GM21447 (cell line): ENCODE data around the gene IL23R.

ENCODE experiments used
- ATAC-seq: cut with Tn5 transposase; IDR thresholded peaks from one replicate; pipeline ENCODE4 v1.9.1; 2021; ENCODE audit not compliant: unreplicated experiment

Gene IL23R

DNA sequence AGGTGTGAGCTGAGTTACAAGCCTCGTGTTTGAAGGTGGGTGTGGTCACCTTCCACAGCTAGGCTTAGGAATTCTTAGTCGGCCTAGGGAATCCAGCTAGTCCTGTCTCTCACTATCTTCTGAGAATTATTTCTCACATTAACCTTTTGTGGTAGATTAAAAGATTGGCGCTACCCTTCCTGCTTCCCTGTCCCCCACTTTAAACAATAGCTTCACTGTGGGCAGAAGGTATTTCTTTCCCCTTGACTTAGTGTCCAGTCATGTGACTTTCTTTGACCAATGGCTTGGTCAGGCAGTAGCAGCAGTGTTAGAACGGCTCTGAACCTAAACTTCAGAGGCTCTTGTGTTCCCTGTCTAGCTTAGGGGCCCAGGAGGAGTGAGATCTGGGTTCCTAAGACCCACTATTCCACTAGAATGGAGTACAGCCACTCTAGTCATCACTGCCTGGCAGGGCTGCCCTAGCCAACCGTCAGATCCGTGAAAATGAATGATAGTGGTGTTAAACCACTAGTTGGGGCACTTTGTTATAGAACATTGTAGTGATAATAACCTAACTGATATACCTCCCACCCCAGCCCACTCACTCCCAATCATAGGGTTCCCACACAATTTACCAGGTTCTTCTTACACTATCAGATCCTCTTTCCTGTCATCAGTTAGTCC is 17.6 kb upstream of the IL23R start:
- peak; percentile 19 for ATAC-seq

DNA sequence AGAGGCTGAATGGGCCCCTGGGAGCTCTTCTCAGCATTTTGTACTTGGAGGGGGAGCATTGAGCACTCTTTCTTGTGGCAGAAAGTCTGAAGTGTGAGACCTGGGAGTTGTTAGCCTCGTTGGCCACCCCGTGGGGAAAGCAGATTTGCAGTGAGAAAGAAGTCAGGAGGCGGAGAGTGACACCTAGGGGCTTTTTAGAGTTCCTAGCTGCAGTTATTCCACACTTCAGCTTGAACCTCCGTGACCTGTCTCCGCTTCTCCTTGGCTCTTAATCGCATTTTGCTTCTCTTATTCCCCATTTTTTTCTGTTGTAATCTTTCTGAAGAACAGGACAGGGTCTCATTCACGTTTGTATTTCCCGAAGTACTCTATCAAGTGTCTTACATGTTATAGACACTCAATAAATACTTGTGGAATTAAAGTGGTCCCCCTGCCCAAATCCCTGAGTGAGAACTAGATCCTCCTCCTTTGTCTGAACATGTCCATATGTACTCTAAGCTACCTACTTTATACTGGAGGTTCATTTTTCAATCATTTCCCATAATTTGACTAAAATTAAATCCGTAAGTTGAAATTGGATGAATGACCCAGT is 17.0 kb upstream of the IL23R start:
- peak; percentile 96 for ATAC-seq

DNA sequence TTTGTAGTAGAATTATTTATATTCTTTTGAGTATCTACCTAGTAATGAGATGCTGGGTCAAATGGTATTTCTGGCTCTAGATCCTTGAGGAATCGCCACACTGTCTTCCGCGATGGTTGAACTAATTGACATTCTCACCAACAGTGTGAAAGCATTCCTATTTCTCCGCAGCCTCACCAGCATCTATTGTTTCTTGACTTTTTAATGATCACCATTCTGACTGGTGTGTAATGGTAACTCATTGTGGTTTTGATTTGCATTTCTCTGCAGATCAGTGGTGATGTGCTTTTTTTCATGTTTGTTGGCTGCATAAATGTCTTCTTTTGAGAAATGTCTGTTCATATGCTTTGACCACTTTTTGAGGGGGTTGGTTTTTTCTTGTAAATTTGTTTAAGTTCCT is 15.3 kb upstream of the IL23R start:
- ATAC-seq: no peak

DNA sequence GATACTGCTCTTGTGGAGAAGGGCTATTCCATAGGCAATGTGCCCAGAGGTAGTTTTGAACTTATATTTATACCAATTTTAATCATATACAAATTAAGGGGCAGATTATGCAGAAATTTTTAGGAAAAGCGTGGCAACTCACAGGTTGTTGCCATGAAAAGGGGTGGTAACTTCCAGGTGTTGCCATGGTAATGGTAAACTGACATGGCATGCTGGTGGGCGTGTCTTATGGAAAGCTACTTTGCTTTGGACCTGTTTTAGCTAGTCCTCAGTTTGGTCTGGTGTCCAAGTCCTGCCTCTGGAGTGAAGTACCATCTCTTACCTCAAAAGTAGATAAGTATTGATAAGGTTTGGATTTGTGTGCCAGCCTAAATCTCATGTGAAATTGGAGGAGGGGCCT is 7.9 kb upstream of the IL23R start:
- ATAC-seq: no peak

DNA sequence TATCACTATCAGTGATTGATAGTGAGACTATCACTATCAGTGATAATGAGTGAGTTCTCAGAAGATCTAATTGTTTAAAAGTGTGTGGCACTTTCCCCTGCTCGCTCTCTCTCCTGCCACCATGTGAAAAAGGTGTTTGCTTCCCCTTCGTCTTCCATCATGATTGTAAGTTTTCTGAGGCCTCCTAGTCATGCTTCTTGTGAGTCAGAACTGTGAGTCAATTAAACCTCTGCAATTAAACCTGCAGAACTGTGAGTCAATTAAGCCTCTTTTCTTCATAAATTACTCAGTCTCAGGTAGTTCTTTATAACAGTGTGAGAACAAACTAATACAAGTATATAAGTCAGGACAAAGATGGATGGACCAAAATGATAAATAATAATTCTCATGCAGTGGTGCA is 7.0 kb upstream of the IL23R start:
- no peak for ATAC-seq

DNA sequence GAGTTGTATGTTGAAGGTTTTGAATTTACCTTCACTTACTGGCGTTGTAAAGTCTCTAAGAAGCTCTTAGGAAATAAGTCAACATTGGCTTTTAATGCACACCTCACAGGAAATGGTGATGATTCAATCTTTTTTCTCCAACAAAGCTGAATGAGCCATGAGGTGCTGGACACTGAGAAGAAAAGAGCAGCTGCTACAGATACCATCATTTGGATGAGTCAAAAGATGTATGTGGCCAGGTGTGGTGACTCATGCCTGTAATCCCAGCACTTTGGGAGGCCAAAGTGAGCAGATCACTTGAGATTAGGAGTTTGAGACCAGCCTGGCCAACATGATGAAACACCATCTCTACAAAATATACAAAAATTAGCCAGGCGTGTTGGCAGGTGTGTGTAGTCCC is 3.3 kb upstream of the IL23R start:
- ATAC-seq: peak; percentile 32

DNA sequence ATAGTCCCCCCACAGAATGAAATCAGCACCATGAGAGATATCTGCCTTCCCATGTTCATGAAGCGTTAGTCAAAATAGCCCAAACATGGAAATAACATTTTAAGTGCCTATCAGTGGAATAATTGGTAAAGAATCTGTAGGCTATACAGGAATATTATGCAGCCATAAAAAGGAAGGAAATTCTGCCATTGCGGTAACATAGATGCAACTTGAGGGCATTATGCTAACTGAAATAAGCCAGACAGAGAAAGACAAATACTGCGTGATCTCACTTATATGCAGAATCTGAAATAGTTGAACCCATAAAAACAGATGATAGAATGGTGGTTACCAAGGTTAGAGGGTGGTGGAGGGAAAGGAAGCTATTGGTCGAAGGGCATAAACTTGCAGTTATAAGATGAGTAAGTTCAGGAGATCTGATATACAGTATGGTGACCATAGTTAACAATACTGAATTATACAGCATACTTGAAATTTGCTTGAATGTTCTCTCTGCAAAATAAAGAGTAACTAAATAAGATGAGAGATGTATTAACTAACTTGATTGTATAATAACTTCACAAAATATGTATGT is 699 bp upstream of the IL23R start:
- no peak for ATAC-seq

DNA sequence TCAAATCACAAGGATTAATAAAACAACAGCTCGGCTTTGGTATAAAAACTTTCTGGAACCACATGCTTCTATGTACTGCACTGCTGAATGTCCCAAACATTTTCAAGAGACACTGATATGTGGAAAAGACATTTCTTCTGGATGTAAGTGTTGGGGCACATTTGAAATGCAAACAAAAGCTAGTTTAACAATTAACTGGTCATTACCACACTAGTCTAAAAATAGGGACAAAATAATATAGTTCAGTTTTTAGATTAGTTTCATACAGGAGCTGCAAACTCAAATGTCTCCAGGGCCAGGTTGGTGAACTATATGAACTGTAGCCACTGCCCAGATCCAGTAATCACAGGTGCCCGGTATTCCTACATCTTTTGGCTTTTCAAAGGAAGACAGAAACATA is 3.2 kb downstream of the IL23R start:
- ATAC-seq: peak; percentile 42

DNA sequence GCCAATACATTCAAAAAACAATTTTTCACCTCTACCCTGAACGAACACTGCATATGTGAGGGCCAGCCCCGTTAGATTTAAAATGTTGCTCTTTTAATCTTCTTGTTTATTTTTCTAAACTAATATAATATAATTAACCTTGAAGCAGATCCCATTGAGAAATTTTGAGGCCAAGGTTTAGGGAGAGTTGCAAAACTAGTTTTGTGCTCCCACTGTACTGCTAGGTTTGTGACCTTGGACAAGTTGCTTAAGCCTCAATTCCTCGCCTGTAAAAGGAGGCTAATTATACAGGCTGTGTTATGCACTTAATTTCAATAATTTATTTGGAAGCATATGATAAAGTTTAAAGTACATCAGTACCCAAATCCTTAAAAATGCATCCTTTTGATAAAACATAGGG is 3.7 kb downstream of the IL23R start:
- ATAC-seq: no peak

DNA sequence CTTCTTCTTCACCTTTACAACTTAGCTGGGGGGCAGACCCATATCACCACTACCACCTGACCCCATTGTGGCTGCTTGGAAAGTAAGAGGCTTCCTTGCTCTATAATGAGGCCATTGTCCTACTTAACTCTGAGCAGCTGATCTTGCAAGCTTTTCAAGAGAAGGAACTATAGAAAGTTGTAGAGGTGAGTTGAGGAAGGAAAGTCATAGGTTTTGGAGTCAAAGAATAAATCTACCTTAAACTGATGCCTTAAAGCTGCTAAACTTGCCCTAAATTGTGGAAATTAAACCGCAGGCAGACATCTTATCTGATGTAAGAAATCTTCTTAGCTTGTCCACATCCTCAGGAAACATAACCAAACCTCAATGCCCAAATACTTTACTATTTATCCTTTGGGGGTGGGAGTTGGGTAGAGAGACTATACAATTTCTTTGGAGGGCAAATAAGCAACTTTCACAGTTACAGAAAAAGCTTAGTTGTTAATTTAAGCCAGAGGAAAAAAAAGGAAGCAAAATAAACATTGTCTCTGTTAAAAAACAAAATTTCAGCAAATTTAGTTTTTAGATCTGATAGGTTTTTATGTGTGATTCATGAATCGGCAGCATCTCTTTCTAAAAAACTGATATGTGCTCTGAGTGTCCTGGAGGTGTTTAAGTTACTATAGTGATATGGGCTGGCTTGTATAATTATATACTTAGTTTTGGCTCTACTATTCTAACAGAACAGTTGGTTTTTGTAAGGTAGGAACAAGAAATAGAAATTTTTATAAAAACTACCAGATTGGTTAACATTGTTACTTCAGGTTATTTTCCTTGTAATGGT is 4.7 kb downstream of the IL23R start:
- no peak for ATAC-seq

DNA sequence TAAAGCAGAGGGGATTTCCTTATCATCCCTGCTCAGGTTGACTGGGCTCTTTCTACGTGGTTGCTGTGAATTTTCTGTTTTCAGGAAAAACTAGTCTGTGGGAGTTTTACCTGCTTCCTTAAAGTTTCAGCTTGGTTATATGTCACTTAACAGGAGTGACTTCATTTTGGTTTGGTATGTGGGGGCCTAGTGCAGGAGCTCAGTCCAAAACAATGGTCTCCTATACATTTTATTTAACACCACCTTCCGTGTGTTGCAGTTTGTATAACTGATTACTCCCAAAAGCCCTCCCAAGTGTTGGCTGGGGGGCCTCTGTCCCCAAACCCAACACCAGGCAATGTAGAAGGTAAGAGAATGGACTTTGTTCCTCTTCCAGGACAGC is 5.3 kb downstream of the IL23R start:
- ATAC-seq: no peak

DNA sequence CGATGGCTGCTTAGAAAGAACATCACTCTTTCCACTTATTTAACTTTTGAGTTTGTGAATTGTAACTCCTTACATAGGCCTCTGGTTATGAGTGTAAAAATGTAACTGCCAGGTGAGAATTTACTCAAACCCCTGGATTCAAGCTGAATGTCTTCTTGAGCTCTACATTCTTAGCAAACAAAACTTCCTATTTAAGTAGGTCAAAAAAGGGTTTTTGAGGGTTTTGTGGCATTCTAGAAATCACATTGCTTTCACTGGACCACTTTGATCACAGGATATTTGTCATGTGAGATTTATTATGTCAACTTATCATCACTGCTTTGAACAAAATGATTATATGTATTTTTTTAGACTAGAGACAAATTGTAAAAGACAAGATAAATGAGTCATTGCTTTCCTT is 5.7 kb downstream of the IL23R start:
- no peak for ATAC-seq

DNA sequence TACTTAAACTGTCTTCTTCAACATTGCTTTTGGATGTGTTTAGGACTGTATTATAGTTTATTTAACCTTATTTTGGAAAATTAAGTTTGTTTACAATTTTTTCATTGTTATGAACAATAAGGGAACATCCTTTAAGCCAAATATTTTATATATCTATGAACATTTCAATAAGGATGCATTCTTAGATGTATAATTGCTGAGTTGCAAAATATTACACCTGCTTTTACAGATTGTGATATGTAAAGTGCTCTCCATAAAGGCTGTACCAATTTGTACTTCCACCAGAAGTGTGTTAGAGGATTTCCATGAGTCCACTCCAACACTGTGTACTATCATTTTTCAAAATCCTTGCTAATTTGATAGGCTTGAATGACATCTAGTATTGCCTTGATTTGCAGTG is 7.7 kb downstream of the IL23R start:
- ATAC-seq: no peak

DNA sequence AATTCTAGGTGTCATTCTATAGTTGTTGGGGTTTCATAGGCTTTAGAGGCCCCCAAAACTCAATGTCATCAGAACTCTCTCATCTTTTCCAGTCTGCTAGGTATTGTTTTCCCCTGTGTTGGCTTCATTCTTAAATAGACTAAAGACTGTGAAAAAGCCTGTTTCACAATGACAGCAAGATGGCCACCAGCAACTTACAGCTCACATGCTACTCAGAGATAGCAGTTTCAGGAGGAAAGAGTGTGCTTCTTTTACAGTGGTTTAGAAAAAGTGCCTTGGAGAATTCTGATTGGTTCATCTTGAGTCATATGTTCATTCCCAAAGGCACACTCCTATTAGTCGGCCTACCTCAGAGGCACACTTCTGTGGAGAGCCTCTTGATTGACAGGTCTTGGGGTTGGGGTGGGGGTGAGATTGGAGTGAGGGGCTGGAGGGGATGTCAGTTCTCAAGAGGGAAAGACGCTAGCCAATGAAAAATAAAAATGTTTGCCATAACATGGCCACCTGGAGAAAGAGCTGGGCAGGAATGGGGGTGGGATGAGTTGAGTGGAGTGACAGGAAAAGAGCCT is 8.5 kb downstream of the IL23R start:
- no peak for ATAC-seq

DNA sequence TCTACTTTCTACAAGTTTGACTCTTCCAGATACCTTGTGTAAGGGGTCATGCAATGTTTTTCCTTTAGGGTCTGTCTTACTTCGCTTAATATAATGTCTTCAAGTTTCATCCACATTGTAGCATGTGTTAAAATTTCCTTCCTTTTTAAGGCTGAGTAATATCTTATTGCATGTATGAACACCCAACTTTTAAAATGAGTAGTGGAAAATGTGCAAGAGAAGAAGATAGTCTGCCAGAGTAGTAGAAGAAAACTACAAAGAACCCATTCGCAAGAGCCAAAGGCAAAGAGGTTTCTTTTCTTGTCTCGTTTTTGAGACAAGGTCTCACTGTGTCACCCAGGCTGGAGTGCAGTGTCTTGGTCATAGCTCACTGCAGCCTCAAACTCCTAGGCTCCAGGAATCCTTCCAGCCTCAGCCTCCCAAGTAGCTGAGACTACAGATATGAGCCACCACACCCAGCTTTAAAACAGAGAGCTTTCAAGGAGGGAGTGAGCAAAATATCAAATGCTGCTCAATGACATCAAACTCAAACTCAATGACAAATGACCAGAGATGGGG is 9.4 kb downstream of the IL23R start:
- no peak for ATAC-seq

DNA sequence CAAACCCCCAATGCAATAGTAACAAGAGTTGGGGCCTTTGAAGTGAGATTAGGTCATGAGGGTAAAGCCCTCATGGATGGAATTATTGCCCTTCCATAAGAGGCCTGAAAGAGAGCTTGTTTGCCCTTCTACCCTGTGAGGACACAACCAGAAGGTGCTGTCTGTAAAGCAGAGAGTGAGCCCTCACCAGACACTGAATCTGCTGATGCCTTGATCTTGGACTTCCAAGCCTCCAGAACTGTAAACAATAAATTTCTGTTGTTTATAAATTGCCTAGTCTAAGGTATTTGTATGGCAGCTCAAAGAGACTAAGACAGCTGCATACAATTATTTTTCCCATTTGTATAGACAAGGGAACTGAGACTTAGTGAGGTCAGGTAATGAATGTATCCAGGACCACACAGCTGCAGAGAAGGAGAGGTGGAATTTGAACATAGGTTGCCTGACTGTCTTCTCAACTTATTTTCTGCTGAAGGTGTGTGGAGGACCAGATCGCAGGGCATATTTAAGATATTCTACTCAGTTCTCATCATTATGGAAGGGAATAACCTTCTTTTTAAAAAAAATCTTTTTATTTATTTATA is 18.7 kb downstream of the IL23R start:
- no peak for ATAC-seq

DNA sequence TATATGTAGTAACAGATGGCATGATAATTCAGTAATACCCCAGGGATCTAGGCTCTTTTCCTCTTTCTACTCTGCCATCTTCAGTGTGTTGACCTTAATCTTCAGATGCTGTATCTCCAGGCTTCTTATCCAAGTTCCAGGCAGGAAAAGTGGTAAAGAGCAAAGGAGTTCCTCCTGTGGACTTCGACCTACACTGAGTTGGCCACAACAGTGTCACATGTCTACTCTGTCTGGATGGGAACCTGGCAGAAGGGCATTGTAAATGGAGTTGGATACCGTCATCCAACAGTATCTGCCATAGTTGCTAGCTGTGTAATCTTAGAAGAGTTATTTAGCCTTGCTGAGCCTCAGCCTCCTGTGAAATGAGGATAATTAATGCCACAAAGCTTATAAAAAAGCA is 21.9 kb downstream of the IL23R start:
- ATAC-seq: no peak

DNA sequence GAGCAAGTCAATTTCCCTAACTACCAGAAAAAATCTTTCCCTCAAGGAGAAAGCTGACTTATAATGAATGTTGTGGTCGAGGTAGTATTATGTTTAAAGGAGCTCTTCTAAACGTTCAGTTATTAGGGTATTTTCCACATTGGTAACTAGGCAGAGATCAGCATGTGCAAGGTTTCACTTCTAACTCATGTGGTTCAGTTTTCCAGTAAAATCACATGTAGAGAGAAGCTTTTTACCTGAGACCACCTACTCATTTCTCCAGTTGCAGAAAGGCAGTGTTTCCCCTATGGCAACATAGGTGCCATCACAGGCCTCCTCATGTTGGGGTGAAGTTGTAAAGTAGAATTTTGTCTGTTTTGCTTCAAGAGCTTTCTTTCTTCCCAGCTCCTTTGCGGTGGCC is 23.7 kb downstream of the IL23R start:
- ATAC-seq: no peak

DNA sequence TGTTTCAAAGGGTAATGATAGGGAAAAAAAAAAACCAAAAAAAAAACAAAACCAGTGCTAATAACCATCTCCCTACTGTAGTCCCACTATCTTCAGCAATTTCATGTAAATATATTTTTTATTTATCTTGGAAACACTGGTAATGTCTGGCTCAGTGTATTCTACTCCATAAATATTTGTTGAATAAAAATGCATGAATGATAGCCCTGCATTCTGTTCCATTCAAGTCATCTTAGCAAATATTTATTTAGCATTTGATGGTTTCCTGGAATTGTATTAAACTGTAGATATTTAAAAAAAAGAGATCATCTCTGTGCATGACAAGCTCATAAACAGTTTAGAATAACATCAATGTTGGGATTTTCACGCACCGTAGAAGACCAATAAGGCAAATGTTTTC is 24.2 kb downstream of the IL23R start:
- ATAC-seq: no peak

DNA sequence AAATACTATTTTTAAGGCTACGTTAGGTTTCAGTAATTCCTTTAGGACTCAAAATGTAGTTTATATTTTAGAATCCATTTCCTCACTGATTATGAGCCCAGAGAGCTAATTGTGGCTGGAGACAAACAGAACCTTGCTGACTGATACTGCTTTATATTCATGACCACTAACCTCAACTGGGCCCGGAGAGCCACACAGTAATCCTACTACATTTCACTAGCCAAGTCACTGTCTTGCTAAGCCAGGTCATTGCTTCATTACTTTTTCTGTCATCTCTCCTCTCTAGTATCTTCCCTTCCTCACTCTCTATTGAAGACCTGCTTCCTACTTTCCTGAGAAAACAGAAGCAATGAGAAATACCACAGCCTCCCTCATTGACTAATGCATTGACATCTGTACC is 24.7 kb downstream of the IL23R start:
- no peak for ATAC-seq
